HPDE6-E6E7 (cell line): Measurements from ENCODE around the gene ZNF366.

Experiments used
- DNase-seq: peaks from one replicate; pipeline ENCODE4 v3.0.0; 2011; ENCODE audit warnings: missing footprints; ENCODE audit errors: extremely low spot score

The ZNF366 gene

DNA sequence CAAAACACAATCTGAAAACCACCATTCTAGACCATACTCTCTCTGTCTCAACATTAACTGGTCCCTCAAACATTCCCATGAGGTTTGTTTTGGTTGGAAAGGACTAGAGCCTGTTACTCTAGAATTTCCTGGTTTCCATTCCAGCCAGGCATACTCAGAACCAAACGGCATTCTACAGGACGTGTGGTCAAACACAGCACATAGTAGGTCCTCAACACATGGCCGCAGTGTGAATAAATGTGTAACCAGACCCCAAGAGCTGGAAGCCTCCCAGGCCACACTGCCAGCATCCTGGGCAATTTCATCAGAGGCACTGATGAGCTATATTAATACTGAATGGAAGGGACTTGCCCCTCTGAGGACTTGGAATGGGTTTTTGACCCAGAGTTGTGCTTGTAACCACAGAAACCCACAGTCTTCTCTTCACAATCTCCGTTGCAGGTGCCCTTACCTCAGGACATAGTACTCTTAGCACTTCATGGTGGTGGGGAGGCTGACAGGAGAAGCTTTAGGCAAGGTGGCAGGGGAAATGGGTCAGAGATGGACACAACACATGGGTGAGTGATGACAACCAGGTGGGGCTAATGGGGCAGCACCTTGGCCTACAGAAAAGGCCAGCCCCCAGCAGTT is 66.0 kb downstream of the ZNF366 start:
- no peak for DNase-seq

DNA sequence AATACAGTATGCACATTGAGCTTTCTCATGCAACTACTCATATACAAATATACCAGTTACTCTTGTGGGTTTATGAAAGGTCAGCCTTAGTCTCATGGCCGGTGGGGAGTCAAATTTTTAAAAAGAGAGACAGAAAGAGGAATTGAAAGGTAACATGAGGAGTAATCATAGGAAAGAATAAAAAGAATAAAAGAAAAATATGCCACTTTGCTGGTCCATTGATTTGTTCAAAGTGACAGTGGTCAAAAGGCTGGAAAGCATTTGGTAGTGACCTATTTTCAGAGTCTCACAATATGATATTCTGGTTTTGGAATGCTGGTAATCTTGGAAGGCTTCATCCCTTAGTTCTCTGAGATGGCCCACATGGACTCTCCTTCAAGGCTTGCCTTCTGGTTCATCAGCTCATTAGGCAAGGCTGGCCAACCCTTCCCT is 67.0 kb downstream of the ZNF366 start:
- no peak for DNase-seq

DNA sequence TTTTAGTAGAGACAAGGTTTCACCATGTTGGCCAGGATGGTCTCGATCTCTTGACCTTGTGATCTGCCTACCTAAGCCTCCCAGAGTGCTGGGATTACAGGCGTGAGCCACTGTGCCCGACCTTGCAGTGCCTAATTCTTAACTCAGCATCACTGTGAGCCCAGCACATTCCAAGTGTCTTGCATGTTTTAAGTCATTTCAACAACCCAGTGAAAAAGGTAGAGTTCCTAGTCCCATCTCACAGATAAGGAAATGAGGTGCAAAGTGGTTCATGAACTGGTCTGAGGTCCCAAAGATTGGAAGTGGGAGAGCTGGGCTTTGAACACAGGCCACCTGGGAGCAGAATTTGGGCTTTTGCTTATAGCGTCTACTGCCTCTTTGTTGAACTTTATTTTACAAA is 68.0 kb downstream of the ZNF366 start:
- DNase-seq = no peak

DNA sequence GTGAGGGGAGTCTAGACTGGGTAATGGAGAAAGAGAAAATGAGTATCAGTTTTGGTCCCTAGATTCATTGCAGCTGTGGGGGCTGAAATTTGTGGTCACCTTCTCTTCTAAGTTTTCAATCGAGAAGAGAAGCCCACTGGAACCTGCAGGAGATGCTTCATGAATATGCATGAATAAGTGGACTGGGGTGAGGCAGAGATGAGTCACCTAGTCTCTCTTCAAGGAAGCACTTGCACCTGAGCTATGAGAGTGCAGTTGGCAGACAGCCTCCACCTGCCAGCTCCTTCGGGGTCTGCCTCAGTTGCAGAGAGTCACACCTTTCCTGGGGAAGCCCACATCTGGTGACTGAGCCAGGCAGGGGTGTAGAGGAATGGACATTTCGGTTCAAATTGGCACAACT is 69.1 kb downstream of the ZNF366 start:
- DNase-seq = peak; percentile 82

DNA sequence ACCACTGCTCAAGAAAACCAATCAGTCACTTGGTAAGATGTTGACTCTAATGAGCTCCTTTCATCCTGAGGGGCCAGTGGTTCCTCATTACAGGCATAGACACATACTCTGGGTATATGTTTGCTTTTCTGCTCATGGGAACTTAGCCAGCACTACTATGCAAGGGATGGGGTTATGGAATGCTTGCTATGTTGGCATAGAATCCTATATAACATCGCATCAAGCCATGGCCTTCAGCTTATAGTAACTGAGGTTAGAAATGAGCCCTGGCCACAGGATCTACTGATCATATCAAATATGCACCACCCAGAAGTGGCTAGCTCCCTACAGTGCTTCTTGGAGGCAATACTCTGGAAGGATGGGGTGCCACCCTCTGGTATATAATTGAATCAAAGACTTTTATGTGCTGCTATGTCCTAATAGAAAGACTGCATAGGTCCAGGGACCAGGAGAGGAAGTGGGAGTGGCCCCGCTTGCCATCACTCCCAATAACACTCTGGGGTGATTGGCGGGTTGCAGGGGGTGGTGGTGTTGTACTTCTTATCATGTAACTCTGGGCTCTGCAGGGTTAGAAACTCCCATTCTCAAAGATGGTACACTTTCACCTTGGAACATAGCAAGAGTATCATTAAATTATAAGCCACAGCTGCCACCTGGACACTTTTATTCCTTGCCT is 70.3 kb downstream of the ZNF366 start:
- no peak for DNase-seq

- DNase-seq = no peak
Measured at GRCh38 chr5:72434781-72435437, 72.3 kb downstream of the ZNF366 start.

GRCh38 chr5:72434056-72434780 is 73.0 kb downstream of the ZNF366 start:
- DNase-seq = no peak

GRCh38 chr5:72433522-72433921 is 73.7 kb downstream of the ZNF366 start:
- DNase-seq = no peak

DNA sequence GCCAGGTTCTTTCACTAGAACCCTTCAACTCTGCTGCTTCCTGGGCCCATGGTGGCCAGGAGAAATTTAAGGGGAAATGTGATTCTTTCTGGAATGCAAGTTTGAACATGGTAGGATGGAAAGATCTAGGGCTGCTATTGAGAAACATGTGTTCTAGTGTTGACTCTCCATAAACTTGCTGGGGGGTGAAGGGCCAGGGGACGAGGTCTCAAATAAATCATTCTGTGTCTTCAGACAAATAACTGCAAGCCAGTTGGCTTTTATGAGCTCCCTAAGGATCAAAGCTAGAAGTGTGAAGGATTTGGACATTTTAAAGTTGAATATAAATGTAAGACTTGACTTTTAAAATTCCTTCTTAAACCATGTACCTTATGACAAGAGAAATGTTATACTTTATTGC is 78.5 kb downstream of the ZNF366 start:
- no peak for DNase-seq

DNA sequence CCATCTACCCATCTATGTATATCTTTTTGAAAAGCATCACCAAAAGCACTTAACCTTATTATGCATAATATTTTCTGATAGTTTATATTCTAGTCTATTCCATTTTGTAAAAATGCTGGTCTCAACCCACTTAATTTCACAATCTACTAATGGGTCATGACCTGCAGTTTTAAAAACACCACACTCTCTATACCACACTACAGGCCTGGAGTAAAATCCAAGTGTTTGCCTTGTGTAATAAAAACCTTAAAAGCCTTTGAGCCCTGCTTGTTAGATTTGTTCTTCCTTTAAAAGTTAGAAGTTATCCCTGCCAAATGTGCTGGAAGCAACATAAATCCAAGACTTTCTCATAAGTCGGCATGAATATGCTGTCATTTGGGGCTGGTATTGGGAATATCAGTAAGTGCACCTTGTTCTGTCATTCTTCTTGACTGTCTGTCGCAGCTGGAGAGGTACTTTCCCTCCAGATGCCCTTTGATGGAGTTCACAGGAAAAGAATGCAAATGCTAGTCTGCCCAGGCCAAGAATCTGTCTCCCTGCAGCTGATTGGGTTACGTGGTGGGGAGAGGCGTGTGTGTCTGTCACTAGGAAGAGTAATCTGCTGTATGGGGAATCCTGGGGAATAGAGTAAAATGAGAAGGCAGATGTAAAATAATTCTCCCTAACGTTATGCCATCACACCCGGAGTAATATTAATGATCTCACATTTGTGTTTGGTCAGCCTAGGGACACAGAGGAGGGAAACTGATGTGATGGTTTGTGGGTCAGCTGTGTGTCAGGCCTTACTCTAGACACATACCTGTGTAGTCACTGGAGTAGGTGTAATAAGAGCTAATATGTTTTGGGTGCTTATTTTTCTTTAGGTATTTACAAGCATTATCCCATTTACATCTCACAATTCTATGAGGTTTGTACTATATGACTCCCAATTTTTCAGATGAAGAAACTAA is 79.4 kb downstream of the ZNF366 start:
- no peak for DNase-seq

DNA sequence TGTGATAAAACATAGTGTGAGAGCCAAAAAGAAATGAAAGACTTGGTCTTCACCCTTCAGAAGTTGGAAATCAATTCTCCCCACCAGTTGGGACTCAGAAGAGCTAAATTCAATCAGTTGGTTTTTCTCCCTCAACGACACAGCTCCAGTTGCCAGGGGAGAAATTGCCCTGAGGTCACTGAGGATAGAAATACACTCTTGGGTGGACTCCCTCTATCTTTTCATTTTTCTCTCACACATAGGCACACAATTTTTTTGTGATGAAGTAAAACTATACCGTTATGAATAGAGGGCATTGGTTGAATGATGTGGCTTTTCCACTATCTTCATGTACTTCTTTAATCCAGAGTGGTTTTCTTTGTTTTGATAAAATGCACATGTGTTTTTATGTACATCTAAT is 80.2 kb downstream of the ZNF366 start:
- DNase-seq = no peak

- DNase-seq = no peak
Measured at GRCh38 chr5:72426019-72426418, 81.2 kb downstream of the ZNF366 start.

GRCh38 chr5:72418271-72418670 is 88.9 kb downstream of the ZNF366 start:
- no peak for DNase-seq

GRCh38 chr5:72417333-72418062 is 89.7 kb downstream of the ZNF366 start:
- DNase-seq = no peak

- no peak for DNase-seq
Measured at GRCh38 chr5:72415616-72416325, 91.4 kb downstream of the ZNF366 start.

- DNase-seq = no peak
Measured at GRCh38 chr5:72412283-72413055, 94.7 kb downstream of the ZNF366 start.

GRCh38 chr5:72410688-72411295 is 96.4 kb downstream of the ZNF366 start:
- DNase-seq = no peak

GRCh38 chr5:72408603-72409002 is 98.6 kb downstream of the ZNF366 start:
- no peak for DNase-seq

GRCh38 chr5:72408127-72408526 is 99.1 kb downstream of the ZNF366 start:
- DNase-seq = no peak
